H1 (cell line): ENCODE measurements around the gene DEXI. TPM values are rescaled to one million over a fixed set of nuclear protein-coding genes. Genes with fewer than 3 reads are reported as not detected.

Source experiments
- CTCF ChIA-PET: fragments of 300-600 bp; sonication (Branson Sonifier 250); formaldehyde crosslinking; loops from one replicate; lab custom pipeline; 2021; ENCODE audit not compliant: partially characterized antibody; lab: Charles Lee
- POLR2A ChIA-PET: fragments of 300-600 bp; sonication (Branson Sonifier 250); formaldehyde crosslinking; loops from one replicate; lab custom pipeline; 2021; ENCODE audit warnings: inconsistent platforms; ENCODE audit not compliant: partially characterized antibody; lab: Charles Lee
- DNase-seq, 2 experiments: peaks; one replicate each; pipeline versions ENCODE4 v3.0.0 to v3.0.0-alpha.2; 2010 to 2022; ENCODE audit warnings: low spot score in 2 of 2, low read depth in 1 of 2, mixed read lengths in 1 of 2
- FAIRE-seq: peaks from 2 replicates; lab custom pipeline; 2011; peaks lifted over from hg19 to GRCh38; lab: Jason Lieb, UNC
- H2AFZ ChIP-seq: 2 replicates; pipeline ENCODE4 v1.8.1; 2012; ENCODE audit warnings: low read length, inconsistent platforms
- H2AK5ac ChIP-seq: 2 replicates; pipeline ENCODE4 v1.6.1; 2013; ENCODE audit warnings: low read depth, low read length
- H2BK120ac ChIP-seq: replicated peaks from 2 replicates; pipeline ENCODE3; 2013; ENCODE audit warnings: low read depth, low read length, inconsistent platforms
- H2BK12ac ChIP-seq: 2 replicates; pipeline ENCODE4 v1.6.1; 2013; ENCODE audit warnings: low read depth, low read length
- H2BK15ac ChIP-seq: 2 replicates; pipeline ENCODE4 v1.6.1; 2013; ENCODE audit warnings: low read length
- H2BK20ac ChIP-seq: 2 replicates; pipeline ENCODE4 v1.6.1; 2013; ENCODE audit warnings: low read length
- H2BK5ac ChIP-seq: 2 replicates; pipeline ENCODE4 v1.6.1; 2013; ENCODE audit warnings: low read depth, low read length
- H3K14ac ChIP-seq: 2 replicates; pipeline ENCODE4 v1.6.1; 2013; ENCODE audit warnings: inconsistent platforms; ENCODE audit not compliant: insufficient read length
- H3K18ac ChIP-seq: 2 replicates; pipeline ENCODE4 v1.6.1; 2013; ENCODE audit warnings: low read length; ENCODE audit errors: extremely low read depth
- H3K23ac ChIP-seq: 2 replicates; pipeline ENCODE4 v1.6.1; 2013; ENCODE audit warnings: inconsistent platforms; ENCODE audit not compliant: insufficient read length
- H3K23me2 ChIP-seq: 2 replicates; pipeline ENCODE4 v1.6.1; 2013; ENCODE audit warnings: low read depth, low read length
- H3K27ac ChIP-seq: 2 replicates; pipeline ENCODE4 v1.6.1; 2011; ENCODE audit warnings: low read depth, low read length, inconsistent platforms
- H3K27me3 ChIP-seq, 4 experiments: replicated peaks in 1 of 4; 1 replicate in 1 of 4; 2 replicates in 3 of 4; pipeline versions ENCODE4 v1.6.1 to v1.8.1; 2011 to 2013; ENCODE audit warnings: low read length in 3 of 4, mild to moderate bottlenecking in 3 of 4, inconsistent platforms in 2 of 4, mixed read lengths in 2 of 4, moderate library complexity in 1 of 4; ENCODE audit not compliant: control insufficient read depth in 3 of 4, insufficient read depth in 3 of 4; ENCODE audit errors: extremely low read depth in 1 of 4
- H3K36me3 ChIP-seq, 4 experiments: 2 replicates each; pipeline versions ENCODE4 v1.6.1 to v1.8.1; 2011 to 2013; ENCODE audit warnings: mild to moderate bottlenecking in 4 of 4, low read length in 3 of 4, moderate library complexity in 2 of 4, control low read depth in 1 of 4, inconsistent platforms in 1 of 4; ENCODE audit not compliant: insufficient read depth in 4 of 4, control insufficient read depth in 2 of 4
- H3K4ac ChIP-seq: replicated peaks from 2 replicates; pipeline ENCODE3; 2013; ENCODE audit warnings: low read length, low read depth, mixed read lengths, inconsistent platforms; ENCODE audit not compliant: insufficient read length
- H3K4me1 ChIP-seq, 4 experiments: replicated peaks in 1 of 4; 1 replicate in 1 of 4; 2 replicates in 3 of 4; pipeline versions ENCODE4 v1.6.1 to v1.8.1; 2011 to 2013; ENCODE audit warnings: low read length in 3 of 4, inconsistent platforms in 2 of 4, mixed read lengths in 1 of 4; ENCODE audit not compliant: insufficient read depth in 4 of 4, control insufficient read depth in 3 of 4
- H3K4me2 ChIP-seq, 2 experiments: 2 replicates each; pipeline versions ENCODE4 v1.6.1 to v1.8.1; 2011 to 2013; ENCODE audit warnings: low read depth in 2 of 2, low read length in 2 of 2, control low read depth in 1 of 2, inconsistent platforms in 1 of 2, mild to moderate bottlenecking in 1 of 2; ENCODE audit not compliant: insufficient read depth in 1 of 2
- H3K4me3 ChIP-seq, 4 experiments: fragments of 200-600, 300-600 bp in 1 of 4; sonication (generic), shearing (Covaris generic), sonication (Bioruptor Twin) in 1 of 4; 2 replicates each; pipeline versions ENCODE4 v1.5.1 to v1.8.1; 2011 to 2016; ENCODE audit warnings: low read length in 4 of 4, low read depth in 3 of 4, control low read depth in 2 of 4, inconsistent platforms in 2 of 4, mild to moderate bottlenecking in 2 of 4, mixed read lengths in 1 of 4, moderate library complexity in 1 of 4; ENCODE audit not compliant: insufficient read depth in 2 of 4; ENCODE audit errors: extremely low read depth in 1 of 4
- H3K56ac ChIP-seq: replicated peaks from 2 replicates; pipeline ENCODE3; 2013; ENCODE audit warnings: low read depth, mild to moderate bottlenecking, mixed read lengths, low read length, inconsistent platforms; ENCODE audit not compliant: insufficient read length
- H3K79me1 ChIP-seq: 2 replicates; pipeline ENCODE4 v1.6.1; 2013; ENCODE audit warnings: low read depth, low read length, control low read depth
- H3K79me2 ChIP-seq, 2 experiments: 2 replicates each; pipeline versions ENCODE4 v1.6.1 to v1.8.1; 2012 to 2013; ENCODE audit warnings: low read length in 2 of 2, mild to moderate bottlenecking in 2 of 2, inconsistent platforms in 1 of 2; ENCODE audit not compliant: insufficient read depth in 2 of 2, control insufficient read depth in 1 of 2
- H3K9ac ChIP-seq, 4 experiments: replicated peaks in 1 of 4; 1 replicate in 1 of 4; 2 replicates in 3 of 4; pipeline versions ENCODE4 v1.6.1 to v1.8.1; 2011 to 2013; ENCODE audit warnings: low read depth in 3 of 4, low read length in 3 of 4, control low read depth in 2 of 4, mild to moderate bottlenecking in 2 of 4, moderate library complexity in 2 of 4, inconsistent platforms in 1 of 4; ENCODE audit errors: extremely low read depth in 1 of 4
- H3K9me3 ChIP-seq, 2 experiments: 2 replicates each; pipeline versions ENCODE4 v1.6.1 to v1.8.1; 2012 to 2013; ENCODE audit warnings: mild to moderate bottlenecking in 2 of 2, moderate library complexity in 2 of 2, control low read depth in 1 of 2, inconsistent platforms in 1 of 2, low read depth in 1 of 2, low read length in 1 of 2, mixed read lengths in 1 of 2; ENCODE audit not compliant: insufficient read depth in 2 of 2
- H4K20me1 ChIP-seq, 2 experiments: replicated peaks in 1 of 2; 2 replicates each; pipeline versions ENCODE3 to v1.8.1; 2011 to 2013; ENCODE audit warnings: inconsistent platforms in 2 of 2, low read length in 2 of 2, mild to moderate bottlenecking in 1 of 2; ENCODE audit not compliant: insufficient read depth in 2 of 2, control insufficient read depth in 1 of 2
- H4K5ac ChIP-seq: 2 replicates; pipeline ENCODE4 v1.6.1; 2013; ENCODE audit warnings: low read length, low read depth, mixed read lengths, inconsistent platforms; ENCODE audit not compliant: insufficient read length
- H4K8ac ChIP-seq: 2 replicates; pipeline ENCODE4 v1.8.0; 2013; ENCODE audit warnings: mild to moderate bottlenecking, moderate library complexity, low read length, inconsistent platforms; ENCODE audit not compliant: insufficient read depth; ENCODE audit errors: extremely low read depth
- H4K91ac ChIP-seq: replicated peaks from 2 replicates; pipeline ENCODE3; 2013; ENCODE audit warnings: low read length, mixed read lengths, inconsistent platforms; ENCODE audit not compliant: insufficient read length
- BCL11A ChIP-seq, 2 experiments: IDR thresholded peaks; one replicate each; pipeline ENCODE4 v1.6.1; 2011; ENCODE audit warnings: low read depth in 2 of 2, low read length in 2 of 2, mild to moderate bottlenecking in 2 of 2
- CEBPB ChIP-seq: IDR thresholded peaks from 2 replicates; pipeline ENCODE4 v1.6.1; 2012; ENCODE audit warnings: low read depth, low read length
- EGR1 ChIP-seq: IDR thresholded peaks from 2 replicates; pipeline ENCODE4 v1.6.1; 2011; ENCODE audit warnings: low read depth, low read length, borderline replicate concordance
- FOSL1 ChIP-seq: IDR thresholded peaks from 2 replicates; pipeline ENCODE4 v1.6.1; 2011; ENCODE audit warnings: mild to moderate bottlenecking, low read depth, low read length, moderate library complexity; ENCODE audit not compliant: insufficient read depth
- HDAC2 ChIP-seq, 2 experiments: fragments of 300-600 bp in 1 of 2; sonication (generic) in 1 of 2; IDR thresholded peaks; 2 replicates each; pipeline ENCODE4 v1.6.1; 2011 to 2012; ENCODE audit warnings: low read depth in 2 of 2, low read length in 2 of 2, mild to moderate bottlenecking in 2 of 2, moderate library complexity in 2 of 2, borderline replicate concordance in 1 of 2, inconsistent platforms in 1 of 2
- NANOG ChIP-seq: IDR thresholded peaks from 2 replicates; pipeline ENCODE4 v1.6.1; 2011; ENCODE audit warnings: low read length, low read depth, mild to moderate bottlenecking, inconsistent platforms; ENCODE audit not compliant: insufficient read depth, poor library complexity, severe bottlenecking
- RNF2 ChIP-seq: fragments of 200-900, 300-1000 bp; sonication (generic); IDR thresholded peaks from 2 replicates; pipeline ENCODE4 v1.7.1; 2016; ENCODE audit warnings: borderline replicate concordance, low read depth, mild to moderate bottlenecking, antibody characterized with exemption, low read length; ENCODE audit not compliant: poor library complexity, severe bottlenecking; ENCODE audit errors: missing control alignments
- SIN3A ChIP-seq, 2 experiments: IDR thresholded peaks in 1 of 2; conservative IDR thresholded peaks in 1 of 2; 2 replicates each; pipeline ENCODE4 v1.6.1; 2011 to 2012; ENCODE audit warnings: low read length in 2 of 2, improper control_type of control experiment in 1 of 2, low read depth in 1 of 2, mild to moderate bottlenecking in 1 of 2
- SP4 ChIP-seq: IDR thresholded peaks from 2 replicates; pipeline ENCODE4 v1.6.1; 2012; ENCODE audit warnings: low read length, inconsistent platforms
- TBP ChIP-seq: IDR thresholded peaks from 2 replicates; pipeline ENCODE4 v1.6.1; 2011; ENCODE audit warnings: low read depth, low read length, improper control_type of control experiment
- WGBS, 2 experiments: shearing (Covaris generic) in 1 of 2; methylation state at CpG; one replicate each; pipeline versions ENCODE4 v1.1.6 to v1.1.7; 2013 to 2015; ENCODE audit warnings: low lambda C conversion rate in 2 of 2, mixed read lengths in 2 of 2, inconsistent platforms in 1 of 2, low coverage in 1 of 2, missing lambda C conversion rate in 1 of 2; ENCODE audit not compliant: insufficient replicate concordance in 2 of 2, insufficient coverage in 1 of 2, insufficient read length in 1 of 2; ENCODE audit errors: extremely low coverage in 1 of 2, missing lambda C conversion rate in 1 of 2; 5-methylcytosine and 5-hydroxymethylcytosine counted together
- polyA plus RNA-seq, 7 experiments: library from polyadenylated mRNA; depleted of rRNA in 3 of 7; stranded (reverse) in 5 of 7; unstranded in 2 of 7; fragments of >200 nt in 5 of 7; fragments of 200-250 nt in 2 of 7; gene quantifications; 1 replicate in 5 of 7; 2 replicates in 1 of 7; 4 replicates in 1 of 7; pipeline versions ENCODE4 v1.2.1 to v1.2.3, GENCODE V29; 2011 to 2013; ENCODE audit warnings: missing spikeins in 2 of 7, mixed read lengths in 2 of 7
- total RNA-seq: library from RNA; stranded (reverse); fragmentation: NEBNext Ultra II Directional; extraction: Animal tissue kit (Norgen Biotek cat#: 25700); gene quantifications from 2 replicates; pipeline ENCODE4 v1.2.1, GENCODE V29; 2021

The DEXI gene
- total and polyA plus RNA-seq, 2 of the 8 experiments (the other 6 are each of a cell fraction or from before 2014, with no cell fraction given): 39.5 to 47.3 TPM

- no peak overlapping the region for H3K4me2 ChIP-seq
- FAIRE-seq (no peak), DNase-seq (no peak)
- no peak overlapping the region for H3K27ac ChIP-seq
- WGBS, 2 experiments: 83% methylated on average over 10 of the region's 10 CpGs; no CpG with 5 or more reads in 1 of the 2 experiments
- no peak overlapping the region for H3K23ac ChIP-seq
- peaks cover 0 to 5% of the 10 kb centered on the region in 2 experiments for H4K20me1 ChIP-seq
- no peaks in the 10 kb centered on the region for H3K79me2 ChIP-seq
- CTCF ChIA-PET: interaction anchor here (1.1 to 8.1 kb wide), 3 partner anchors 14 to 178 kb away, joined by 3 to 82 read pairs (median 4); no protein-coding TSS in a partner anchor
- H2BK20ac ChIP-seq: no peak overlapping the region
- H2BK15ac ChIP-seq: no peak overlapping the region
- H2BK5ac ChIP-seq: no peak overlapping the region
- no peak overlapping the region for H2BK12ac ChIP-seq
- no peaks in the 10 kb centered on the region for H3K27me3 ChIP-seq
- no peak overlapping the region for H3K56ac ChIP-seq
- H3K4me1 ChIP-seq: peaks cover 0 to 5% (median 0%) of the 10 kb centered on the region in 4 experiments; a peak in 2 of 7 replicates
- no peaks in the 10 kb centered on the region for H3K9me3 ChIP-seq
- no peak overlapping the region for H2AFZ ChIP-seq
- no peak overlapping the region for H4K91ac ChIP-seq
- peak overlapping the region; percentile 17; the same call in 1 of the 2 replicates for H4K8ac ChIP-seq
- H3K4me3 ChIP-seq: no peak overlapping the region
- no peak overlapping the region for H2BK120ac ChIP-seq
- POLR2A ChIA-PET: no interaction called here
- peaks cover 2 to 8% (median 5%) of the 10 kb centered on the region in 4 experiments; a peak in 5 of 8 replicates for H3K36me3 ChIP-seq
- H3K23me2 ChIP-seq: no peaks in the 10 kb centered on the region
- no peak for TF ChIP-seq NANOG
- no peak for TF ChIP-seq SP4
- TF ChIP-seq TBP: no peak
- TF ChIP-seq HDAC2 (IDR thresholded peaks at IDR 0.05; ENCODE audit: borderline replicate concordance in 1 of 2, low read depth in 2 of 2, low read length in 2 of 2): no peak
- TF ChIP-seq BCL11A (IDR thresholded peaks at IDR 0.05; ENCODE audit: low read depth in 2 of 2, low read length in 2 of 2): no peak
- no peak for TF ChIP-seq SIN3A (conservative IDR thresholded peaks at IDR 0.05 in 1 of 2, IDR thresholded peaks at IDR 0.05 in 1 of 2; ENCODE audit: low read depth in 1 of 2, low read length in 2 of 2)
- no peak for TF ChIP-seq FOSL1
- no peak for TF ChIP-seq RNF2
- no peak for TF ChIP-seq CEBPB
- TF ChIP-seq EGR1: no peak
- TF ChIP-seq, all 59 proteins: peak for 0
- H4K5ac ChIP-seq: no peak overlapping the region
- no peaks in the 10 kb centered on the region for H3K79me1 ChIP-seq
- no peak overlapping the region for H3K4ac ChIP-seq
- H3K9ac ChIP-seq: no peak overlapping the region
- H3K14ac ChIP-seq: no peak overlapping the region
- H3K18ac ChIP-seq: no peak overlapping the region
- H2AK5ac ChIP-seq: no peak overlapping the region
Observed at GRCh38 chr16:10923146-10923649, 19.1 kb downstream of the DEXI start.
